ENCODE data around the gene WBP1L. TPM values are rescaled to one million over a fixed set of nuclear protein-coding genes. Genes with fewer than 3 reads are reported as not detected.

The WBP1L gene
- total RNA-seq, 1 donor from 2014 or later: 29.6 TPM

DNA sequence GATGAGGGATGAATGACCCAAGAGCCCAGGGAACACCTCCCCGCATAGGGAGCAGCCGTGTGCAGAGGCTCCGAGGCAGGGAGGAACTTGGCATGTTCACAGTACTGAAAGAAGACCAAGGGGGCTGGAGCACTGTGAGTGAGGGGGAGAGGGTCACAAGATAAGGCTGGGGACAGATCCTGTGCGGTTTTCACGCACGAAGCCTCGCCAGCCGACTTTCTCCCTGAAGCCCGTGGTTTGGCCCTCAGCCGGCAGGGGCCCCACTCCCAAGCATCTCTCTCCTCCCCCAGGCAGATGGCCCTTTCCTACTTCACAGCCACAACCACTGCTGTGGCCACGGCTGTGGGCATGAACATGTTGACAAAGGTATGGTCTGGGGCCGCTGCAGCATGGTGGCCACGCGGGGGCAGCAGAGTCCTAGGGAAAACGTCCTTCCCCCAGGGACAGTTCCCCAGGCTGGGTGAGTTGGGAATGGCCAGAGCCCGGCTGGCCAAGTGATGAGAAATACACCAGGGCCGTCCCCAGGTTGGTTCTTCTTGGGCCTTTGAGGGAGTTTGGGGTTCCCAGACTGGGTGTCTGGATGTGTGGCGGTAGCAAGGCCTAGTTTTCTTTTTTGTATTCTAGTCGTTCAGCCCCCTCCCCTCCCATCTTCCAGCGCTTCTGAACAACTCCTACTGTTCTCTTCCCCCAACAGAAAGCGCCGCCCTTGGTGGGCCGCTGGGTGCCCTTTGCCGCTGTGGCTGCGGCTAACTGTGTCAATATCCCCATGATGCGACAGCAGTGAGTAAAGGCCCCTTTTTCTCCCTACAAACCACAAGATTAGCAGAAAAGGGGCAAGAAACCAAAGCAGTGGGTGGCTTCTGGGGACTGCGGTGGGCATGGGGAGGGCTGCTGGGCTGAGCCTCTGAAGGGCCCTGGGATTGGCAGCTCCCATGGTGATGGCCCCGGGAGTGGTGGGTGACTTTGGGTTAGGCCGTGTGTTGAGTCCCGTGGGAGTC, 14.4 kb upstream of the WBP1L start:
- Mint-ChIP-seq H3K27ac (ENCODE audit: unreplicated experiment) (peak overlapping the region; percentile 35), H3K36me3 (ENCODE audit: unreplicated experiment) (no peaks in the 10 kb centered on the region), H3K4me3 (ENCODE audit: unreplicated experiment) (no peak overlapping the region), H3K27me3 (ENCODE audit: unreplicated experiment) (peaks cover 7% of the 10 kb centered on the region), H3K9me3 (ENCODE audit: unreplicated experiment) (peaks cover 5% of the 10 kb centered on the region), H3K4me1 (ENCODE audit: low read depth, unreplicated experiment) (no peaks in the 10 kb centered on the region)
- DNase-seq: peak; percentile 92
- TF ChIP-seq, protein P1, sequence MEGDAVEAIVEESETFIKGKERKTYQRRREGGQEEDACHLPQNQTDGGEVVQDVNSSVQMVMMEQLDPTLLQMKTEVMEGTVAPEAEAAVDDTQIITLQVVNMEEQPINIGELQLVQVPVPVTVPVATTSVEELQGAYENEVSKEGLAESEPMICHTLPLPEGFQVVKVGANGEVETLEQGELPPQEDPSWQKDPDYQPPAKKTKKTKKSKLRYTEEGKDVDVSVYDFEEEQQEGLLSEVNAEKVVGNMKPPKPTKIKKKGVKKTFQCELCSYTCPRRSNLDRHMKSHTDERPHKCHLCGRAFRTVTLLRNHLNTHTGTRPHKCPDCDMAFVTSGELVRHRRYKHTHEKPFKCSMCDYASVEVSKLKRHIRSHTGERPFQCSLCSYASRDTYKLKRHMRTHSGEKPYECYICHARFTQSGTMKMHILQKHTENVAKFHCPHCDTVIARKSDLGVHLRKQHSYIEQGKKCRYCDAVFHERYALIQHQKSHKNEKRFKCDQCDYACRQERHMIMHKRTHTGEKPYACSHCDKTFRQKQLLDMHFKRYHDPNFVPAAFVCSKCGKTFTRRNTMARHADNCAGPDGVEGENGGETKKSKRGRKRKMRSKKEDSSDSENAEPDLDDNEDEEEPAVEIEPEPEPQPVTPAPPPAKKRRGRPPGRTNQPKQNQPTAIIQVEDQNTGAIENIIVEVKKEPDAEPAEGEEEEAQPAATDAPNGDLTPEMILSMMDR (IDR thresholded peaks at IDR 0.05; ENCODE audit: partially characterized antibody, unreplicated experiment): peak; percentile 84

DNA sequence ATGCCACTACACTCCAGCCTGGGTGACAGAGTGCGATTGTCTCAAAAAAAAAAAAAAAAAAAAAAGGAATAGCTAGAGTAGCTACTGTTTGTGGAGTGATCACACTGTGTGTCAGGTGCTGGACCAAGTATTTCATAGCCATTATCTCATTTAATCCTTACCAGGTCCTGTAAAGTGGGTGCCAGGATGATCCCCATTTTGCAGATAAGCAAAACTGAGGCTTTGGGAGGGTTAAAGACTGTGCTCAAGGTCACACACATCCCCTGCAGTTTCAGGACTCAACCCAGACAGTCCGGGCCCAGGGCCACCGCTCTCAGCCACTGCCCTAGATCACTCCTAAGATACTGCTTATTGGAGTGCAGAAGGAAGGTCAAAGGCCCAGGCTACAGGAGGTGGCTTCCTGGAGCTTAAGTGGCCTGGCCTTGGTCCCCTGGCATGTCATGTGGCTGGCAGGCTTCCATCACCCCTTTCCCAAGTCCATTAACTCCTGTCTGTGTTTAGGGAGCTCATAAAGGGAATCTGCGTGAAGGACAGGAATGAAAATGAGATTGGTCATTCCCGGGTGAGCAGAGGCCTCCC, 12.4 kb upstream of the WBP1L start:
- Mint-ChIP-seq H3K4me1 (ENCODE audit: low read depth, unreplicated experiment) (no peaks in the 10 kb centered on the region), H3K4me3 (ENCODE audit: unreplicated experiment) (no peak overlapping the region), H3K36me3 (ENCODE audit: unreplicated experiment) (no peaks in the 10 kb centered on the region), H3K27ac (ENCODE audit: unreplicated experiment) (no peak overlapping the region), H3K27me3 (ENCODE audit: unreplicated experiment) (peaks cover 10% of the 10 kb centered on the region), H3K9me3 (ENCODE audit: unreplicated experiment) (peaks cover 2% of the 10 kb centered on the region)
- DNase-seq: no peak
- TF ChIP-seq, protein P1 (IDR thresholded peaks at IDR 0.05; ENCODE audit: partially characterized antibody, unreplicated experiment): no peak

DNA sequence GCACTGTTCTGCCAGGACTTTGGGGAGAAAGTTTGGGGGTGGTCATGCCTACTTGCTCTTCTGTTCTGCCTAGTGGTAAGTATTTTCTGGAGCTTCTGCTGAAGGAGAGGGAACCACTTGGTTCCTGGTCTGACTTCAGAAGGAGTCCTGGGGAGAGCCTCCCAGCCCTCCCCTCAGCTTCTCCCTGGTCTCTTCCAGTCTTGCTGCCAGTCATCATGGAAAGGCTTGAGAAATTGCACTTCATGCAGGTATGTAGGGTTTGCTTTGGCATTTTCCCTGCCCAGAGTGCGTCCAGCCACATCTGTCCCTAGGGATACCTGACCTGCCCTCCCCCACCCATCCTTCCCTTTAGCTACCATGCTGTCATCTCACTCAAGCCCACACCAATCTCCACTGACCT, 11.1 kb upstream of the WBP1L start:
- DNase-seq: no peak
- no peak overlapping the region for H3K27ac Mint-ChIP-seq (ENCODE audit: unreplicated experiment)
- H3K36me3 Mint-ChIP-seq (ENCODE audit: unreplicated experiment): no peaks in the 10 kb centered on the region
- TF ChIP-seq, protein P1 (IDR thresholded peaks at IDR 0.05; ENCODE audit: partially characterized antibody, unreplicated experiment): no peak
- peaks cover 2% of the 10 kb centered on the region for H3K9me3 Mint-ChIP-seq (ENCODE audit: unreplicated experiment)
- no peaks in the 10 kb centered on the region for H3K4me1 Mint-ChIP-seq (ENCODE audit: low read depth, unreplicated experiment)
- H3K27me3 Mint-ChIP-seq (ENCODE audit: unreplicated experiment): peaks cover 9% of the 10 kb centered on the region
- H3K4me3 Mint-ChIP-seq (ENCODE audit: unreplicated experiment): no peak overlapping the region

DNA sequence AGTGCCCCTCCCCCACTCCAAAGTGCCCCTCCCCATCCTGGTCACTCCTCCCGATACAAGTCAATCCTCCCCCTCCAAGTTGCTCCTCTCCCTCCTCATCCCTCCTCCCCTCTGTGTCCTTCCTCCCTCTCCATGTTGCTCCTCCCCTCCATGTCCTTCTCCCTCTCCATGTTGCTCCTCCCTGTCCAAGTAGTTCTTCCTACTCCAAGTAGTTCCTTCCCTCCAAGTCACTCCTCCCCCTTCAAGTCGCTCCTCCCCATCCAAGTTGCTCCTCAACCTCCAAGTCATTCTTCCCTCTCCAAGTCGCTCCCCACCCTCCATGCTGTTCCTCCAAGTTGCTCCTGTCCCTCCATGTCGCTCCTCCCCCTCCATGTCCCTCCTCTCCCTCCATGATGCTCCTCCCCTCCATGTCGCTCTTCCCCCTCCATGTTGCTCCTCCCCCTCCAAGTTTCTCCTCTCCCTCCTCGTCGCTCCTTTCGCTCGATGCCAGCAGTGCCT, 8.6 kb upstream of the WBP1L start:
- peak overlapping the region; percentile 22 for H3K27ac Mint-ChIP-seq (ENCODE audit: unreplicated experiment)
- H3K9me3 Mint-ChIP-seq (ENCODE audit: unreplicated experiment): peaks cover 2% of the 10 kb centered on the region
- H3K36me3 Mint-ChIP-seq (ENCODE audit: unreplicated experiment): no peaks in the 10 kb centered on the region
- no peak for DNase-seq
- peaks cover 3% of the 10 kb centered on the region for H3K27me3 Mint-ChIP-seq (ENCODE audit: unreplicated experiment)
- no peaks in the 10 kb centered on the region for H3K4me1 Mint-ChIP-seq (ENCODE audit: low read depth, unreplicated experiment)
- TF ChIP-seq, protein P1 (IDR thresholded peaks at IDR 0.05; ENCODE audit: partially characterized antibody, unreplicated experiment): no peak
- H3K4me3 Mint-ChIP-seq (ENCODE audit: unreplicated experiment): no peak overlapping the region

Measured in glutamatergic neuron (in vitro differentiated cells).